ENCODE measurements around the gene TRAF2. TPM values are rescaled to one million over a fixed set of nuclear protein-coding genes. Genes with fewer than 3 reads are reported as not detected.

TRAF2 gene
- total and polyA plus RNA-seq, 2 of the 8 experiments (the other 6 are each of a cell fraction or from before 2014, with no cell fraction given) = 26.9 to 50.2 TPM

DNA sequence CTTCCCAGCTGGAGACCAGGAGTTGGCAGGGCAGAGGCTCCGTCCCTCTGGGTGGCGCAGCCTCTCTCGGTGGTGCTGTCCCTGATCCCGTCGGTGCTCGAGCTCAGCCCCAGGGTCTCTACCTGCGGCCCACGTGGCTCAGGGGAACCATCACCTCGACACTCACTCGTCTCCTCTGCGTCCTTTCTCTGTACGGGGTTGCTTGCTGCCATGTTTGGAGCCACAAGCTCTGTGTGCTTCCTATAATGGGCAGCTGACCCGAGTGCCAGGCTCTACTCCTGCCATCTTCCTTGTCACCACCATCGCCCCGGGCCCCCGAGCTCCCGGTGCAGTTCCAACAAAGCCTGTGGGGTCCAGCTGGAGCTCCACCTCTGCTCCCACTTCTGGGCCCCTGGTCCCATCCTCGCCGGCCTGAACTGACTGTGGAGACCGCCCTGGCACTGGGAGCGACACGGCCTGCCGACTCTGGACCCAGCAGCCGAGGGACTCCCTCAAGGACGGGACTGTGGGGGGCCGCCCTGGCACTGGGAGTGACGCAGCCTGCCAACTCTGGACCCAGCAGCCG is 53.2 kb downstream of the TRAF2 start:
- Histone ChIP-seq H3K9me3 (ENCODE audit: insufficient read depth in 2 of 2, low read depth in 1 of 2, low read length in 1 of 2) (no peaks in the 10 kb centered on the region), H3K56ac (replicated peaks; ENCODE audit: insufficient read length, low read depth, low read length) (no peak overlapping the region), H3K4me3 (ENCODE audit: extremely low read depth in 1 of 4, insufficient read depth in 2 of 4, low read depth in 3 of 4, low read length in 4 of 4) (no peak overlapping the region), H2BK120ac (replicated peaks; ENCODE audit: low read depth, low read length) (no peak overlapping the region), H3K23me2 (ENCODE audit: low read depth, low read length) (peaks cover 5% of the 10 kb centered on the region; the same call in 1 of the 2 replicates), H3K79me2 (ENCODE audit: control insufficient read depth in 1 of 2, insufficient read depth in 2 of 2, low read length in 2 of 2) (peaks cover 0 to 3% of the 10 kb centered on the region in 2 experiments; a peak in 1 of 4 replicates), H3K4me1 (replicated peaks in 1 of 4; ENCODE audit: control insufficient read depth in 3 of 4, insufficient read depth in 4 of 4, low read length in 3 of 4) (peaks cover 0 to 6% (median 4%) of the 10 kb centered on the region in 4 experiments; a peak in 4 of 7 replicates), H3K27me3 (replicated peaks in 1 of 4; ENCODE audit: control insufficient read depth in 3 of 4, extremely low read depth in 1 of 4, insufficient read depth in 3 of 4, low read length in 3 of 4) (no peaks in the 10 kb centered on the region), H3K4ac (replicated peaks; ENCODE audit: insufficient read length, low read depth, low read length) (no peak overlapping the region), H2AK5ac (ENCODE audit: low read depth, low read length) (no peak overlapping the region), H4K8ac (ENCODE audit: extremely low read depth, insufficient read depth, low read length) (no peak overlapping the region; the same call in 1 of the 2 replicates), H3K9ac (replicated peaks in 1 of 4; ENCODE audit: extremely low read depth in 1 of 4, low read depth in 3 of 4, low read length in 3 of 4) (no peak overlapping the region), H4K5ac (ENCODE audit: insufficient read length, low read depth, low read length) (no peak overlapping the region), H3K18ac (ENCODE audit: extremely low read depth, low read length) (no peak overlapping the region), H4K91ac (replicated peaks; ENCODE audit: insufficient read length, low read length) (no peak overlapping the region), H2BK20ac (ENCODE audit: low read length) (no peak overlapping the region), H2BK5ac (ENCODE audit: low read depth, low read length) (no peak overlapping the region), H3K4me2 (ENCODE audit: insufficient read depth in 1 of 2, low read depth in 2 of 2, low read length in 2 of 2) (no peak overlapping the region), H3K27ac (ENCODE audit: low read depth, low read length) (no peak overlapping the region), H3K36me3 (ENCODE audit: control insufficient read depth in 2 of 4, insufficient read depth in 4 of 4, low read length in 3 of 4) (peaks cover 12 to 34% (median 18%) of the 10 kb centered on the region in 4 experiments; a peak in 7 of 8 replicates), H4K20me1 (replicated peaks in 1 of 2; ENCODE audit: control insufficient read depth in 1 of 2, insufficient read depth in 2 of 2, low read length in 2 of 2) (peaks cover 7 to 32% of the 10 kb centered on the region in 2 experiments), H2AFZ (ENCODE audit: low read length) (no peak overlapping the region), H3K79me1 (ENCODE audit: low read depth, low read length) (no peaks in the 10 kb centered on the region; the same call in 1 of the 2 replicates), H2BK12ac (ENCODE audit: low read depth, low read length) (no peak overlapping the region), H3K14ac (ENCODE audit: insufficient read length) (no peak overlapping the region), H2BK15ac (ENCODE audit: low read length) (no peak overlapping the region), H3K23ac (ENCODE audit: insufficient read length) (no peak overlapping the region)
- no peak for TF ChIP-seq EZH2 (IDR thresholded peaks at IDR 0.05; ENCODE audit: low read depth, low read length, severe bottlenecking)
- TF ChIP-seq JUND (IDR thresholded peaks at IDR 0.05; ENCODE audit: low read length) = no peak
- no peak for TF ChIP-seq CREB1 (IDR thresholded peaks at IDR 0.05)
- no peak for TF ChIP-seq BACH1 (IDR thresholded peaks at IDR 0.05; ENCODE audit: low read length)
- no peak for TF ChIP-seq KDM5A (IDR thresholded peaks at IDR 0.05; ENCODE audit: low read length)
- no peak for DNase-seq (ENCODE audit: low read depth in 1 of 2, low spot score in 2 of 2)
- POLR2A ChIA-PET (ENCODE audit: partially characterized antibody) = interaction anchor here (0.9 to 1.3 kb wide), 2 partner anchors 9 to 83 kb away, joined by 3 read pairs; no protein-coding TSS in a partner anchor
- FAIRE-seq = no peak
- WGBS, 2 experiments (ENCODE audit: extremely low coverage in 1 of 2, insufficient coverage in 1 of 2, insufficient read length in 1 of 2, insufficient replicate concordance in 2 of 2, low coverage in 1 of 2, low lambda C conversion rate in 2 of 2, missing lambda C conversion rate in 1 of 2) = 94% methylated on average over 28 of the region's 28 CpGs; no CpG with 5 or more reads in 1 of the 2 experiments
- CTCF ChIA-PET (ENCODE audit: partially characterized antibody) = interaction anchor here (0.8 to 2.1 kb wide), 5 partner anchors 21 to 170 kb away, joined by 3 to 6 read pairs (median 4); partner anchors contain the start of gene ABCA2

Data from H1 (cell line).